H9 (cell line): ENCODE data around the gene C4orf36. TPM values are rescaled to one million over a fixed set of nuclear protein-coding genes. Genes with fewer than 3 reads are reported as not detected.

Source experiments
- DNase-seq: peaks from one replicate; pipeline ENCODE4 v3.0.0-alpha.2; 2017
- H2AFZ ChIP-seq: one replicate; pipeline ENCODE4 v1.6.1; 2013; ENCODE audit warnings: mild to moderate bottlenecking, low read length, control low read depth, moderate library complexity
- H2AK5ac ChIP-seq: 2 replicates; pipeline ENCODE4 v1.6.1; 2013; ENCODE audit warnings: low read length, control low read depth, mixed read lengths; ENCODE audit not compliant: insufficient read length
- H2BK120ac ChIP-seq: one replicate; pipeline ENCODE4 v1.6.1; 2013; ENCODE audit warnings: low read depth, mild to moderate bottlenecking, low read length, control low read depth, inconsistent platforms; ENCODE audit not compliant: poor library complexity, severe bottlenecking
- H2BK12ac ChIP-seq: 2 replicates; pipeline ENCODE4 v1.6.1; 2013; ENCODE audit warnings: low read length, control low read depth, mixed read lengths, low read depth; ENCODE audit not compliant: insufficient read length
- H2BK15ac ChIP-seq: 2 replicates; pipeline ENCODE4 v1.6.1; 2013; ENCODE audit warnings: low read depth, low read length, control low read depth
- H2BK20ac ChIP-seq: one replicate; pipeline ENCODE4 v1.6.1; 2013; ENCODE audit warnings: low read depth, mild to moderate bottlenecking, low read length, control low read depth, inconsistent platforms; ENCODE audit not compliant: poor library complexity, severe bottlenecking
- H2BK5ac ChIP-seq: 2 replicates; pipeline ENCODE4 v1.6.1; 2013; ENCODE audit warnings: low read length, control low read depth, mixed read lengths; ENCODE audit not compliant: insufficient read length
- H3K14ac ChIP-seq: 2 replicates; pipeline ENCODE4 v1.6.1; 2013; ENCODE audit warnings: low read length, control low read depth; ENCODE audit not compliant: insufficient read depth
- H3K18ac ChIP-seq: 2 replicates; pipeline ENCODE4 v1.6.1; 2013; ENCODE audit warnings: low read depth, mild to moderate bottlenecking, mixed read lengths, low read length, control low read depth; ENCODE audit not compliant: insufficient read length
- H3K23ac ChIP-seq: 2 replicates; pipeline ENCODE4 v1.6.1; 2013; ENCODE audit warnings: low read length, control low read depth, mixed read lengths, low read depth; ENCODE audit not compliant: insufficient read length
- H3K23me2 ChIP-seq: 2 replicates; pipeline ENCODE4 v1.6.1; 2013; ENCODE audit warnings: low read depth, mild to moderate bottlenecking, mixed read lengths, low read length, control low read depth; ENCODE audit not compliant: insufficient read length, poor library complexity, severe bottlenecking
- H3K27ac ChIP-seq: 2 replicates; pipeline ENCODE4 v1.5.1; 2013; ENCODE audit warnings: low read length, control low read depth, mixed read lengths, low read depth; ENCODE audit not compliant: insufficient read length
- H3K27me3 ChIP-seq: 2 replicates; pipeline ENCODE4 v1.6.1; 2013; ENCODE audit warnings: low read length, control low read depth, inconsistent platforms; ENCODE audit not compliant: insufficient read depth
- H3K4ac ChIP-seq: 2 replicates; pipeline ENCODE4 v1.6.1; 2013; ENCODE audit warnings: low read depth, mild to moderate bottlenecking, control low read depth, inconsistent platforms, low read length, moderate library complexity
- H3K4me1 ChIP-seq: 2 replicates; pipeline ENCODE4 v1.6.1; 2013; ENCODE audit warnings: low read length, control low read depth, inconsistent platforms; ENCODE audit not compliant: insufficient read depth
- H3K4me2 ChIP-seq: 2 replicates; pipeline ENCODE4 v1.6.1; 2013; ENCODE audit warnings: low read length, control low read depth, mixed read lengths; ENCODE audit not compliant: insufficient read length, insufficient read depth
- H3K56ac ChIP-seq: 2 replicates; pipeline ENCODE4 v1.6.1; 2013; ENCODE audit warnings: low read depth, mild to moderate bottlenecking, mixed read lengths, low read length, control low read depth; ENCODE audit not compliant: insufficient read length
- H3K79me1 ChIP-seq: 2 replicates; pipeline ENCODE4 v1.6.1; 2013; ENCODE audit warnings: low read depth, mild to moderate bottlenecking, moderate library complexity, low read length, control low read depth, inconsistent platforms; ENCODE audit not compliant: insufficient read depth, poor library complexity, severe bottlenecking
- H3K79me2 ChIP-seq: 2 replicates; pipeline ENCODE4 v1.6.1; 2013; ENCODE audit warnings: low read length, control low read depth, inconsistent platforms; ENCODE audit not compliant: insufficient read depth
- H3K9ac ChIP-seq: 2 replicates; pipeline ENCODE4 v1.6.1; 2013; ENCODE audit warnings: low read length, control low read depth, mixed read lengths; ENCODE audit not compliant: insufficient read length; ENCODE audit errors: extremely low read depth
- H3K9me3 ChIP-seq: one replicate; pipeline ENCODE4 v1.6.1; 2013; ENCODE audit warnings: low read depth, low read length, inconsistent platforms; ENCODE audit not compliant: control insufficient read depth
- H3T11ph ChIP-seq: one replicate; pipeline ENCODE4 v1.6.1; 2013; ENCODE audit warnings: mild to moderate bottlenecking, low read length, control low read depth, inconsistent platforms
- H4K20me1 ChIP-seq: one replicate; pipeline ENCODE4 v1.6.1; 2013; ENCODE audit not compliant: control insufficient read depth, insufficient read length, insufficient read depth
- H4K5ac ChIP-seq: 2 replicates; pipeline ENCODE4 v1.6.1; 2013; ENCODE audit warnings: low read depth, mild to moderate bottlenecking, mixed read lengths, low read length, control low read depth; ENCODE audit not compliant: insufficient read length
- H4K8ac ChIP-seq: replicated peaks from 2 replicates; pipeline ENCODE4 v1.6.1; 2013; ENCODE audit warnings: low read length, control low read depth, mixed read lengths, low read depth; ENCODE audit not compliant: insufficient read length
- H4K91ac ChIP-seq: 2 replicates; pipeline ENCODE4 v1.6.1; 2013; ENCODE audit warnings: low read depth, mild to moderate bottlenecking, moderate library complexity, mixed read lengths, low read length, control low read depth; ENCODE audit not compliant: insufficient read length
- H3K27ac Mint-ChIP-seq, 3 experiments: 2 replicates in 2 of 3; 3 replicates in 1 of 3; pipeline ENCODE4 v1.8.0; 2020 to 2021; ENCODE audit warnings: mixed read lengths in 3 of 3, mild to moderate bottlenecking in 1 of 3, moderate library complexity in 1 of 3
- H3K27me3 Mint-ChIP-seq: 2 replicates; pipeline ENCODE4 v1.8.0; 2021; ENCODE audit warnings: low read depth, mild to moderate bottlenecking, moderate library complexity, mixed read lengths
- H3K36me3 Mint-ChIP-seq, 3 experiments: 2 replicates in 2 of 3; 3 replicates in 1 of 3; pipeline ENCODE4 v1.8.0; 2020 to 2021; ENCODE audit warnings: low read depth in 3 of 3, mixed read lengths in 3 of 3; ENCODE audit not compliant: insufficient read depth in 1 of 3
- H3K4me1 Mint-ChIP-seq, 2 experiments: 2 replicates each; pipeline ENCODE4 v1.8.0; 2020; ENCODE audit warnings: mixed read lengths in 2 of 2
- H3K4me3 Mint-ChIP-seq, 2 experiments: 2 replicates in 1 of 2; 3 replicates in 1 of 2; pipeline ENCODE4 v1.8.0; 2020 to 2021; ENCODE audit warnings: mild to moderate bottlenecking in 2 of 2, mixed read lengths in 2 of 2, moderate library complexity in 1 of 2
- H3K9me3 Mint-ChIP-seq, 2 experiments: 2 replicates in 1 of 2; 3 replicates in 1 of 2; pipeline ENCODE4 v1.8.0; 2020; ENCODE audit warnings: mild to moderate bottlenecking in 2 of 2, mixed read lengths in 2 of 2, moderate library complexity in 1 of 2
- CTCF ChIP-seq: fragments of 200-600 bp; sonication (generic); conservative IDR thresholded peaks from 3 replicates; pipeline ENCODE4 v1.8.0; 2021; ENCODE audit warnings: antibody characterized with exemption, mild to moderate bottlenecking
- WGBS: extraction: QIAGEN DNeasy Blood & Tissue Kit; methylation state at CpG from one replicate; pipeline ENCODE4 v1.1.7; 2013; ENCODE audit warnings: missing lambda C conversion rate, low lambda C conversion rate, mixed read lengths; ENCODE audit not compliant: insufficient read length; ENCODE audit errors: extremely low coverage; 5-methylcytosine and 5-hydroxymethylcytosine counted together
- total RNA-seq: library from RNA; stranded (reverse); gene quantifications from 2 replicates; pipeline ENCODE4 v1.2.1, GENCODE V29; 2021

Gene C4orf36
- total RNA-seq, 1 experiment from 2014 or later = 2.2 TPM

- H3K23me2 ChIP-seq = no peaks in the 10 kb centered on the region
- H3K79me2 ChIP-seq = no peaks in the 10 kb centered on the region
- no peak overlapping the region for H2BK15ac ChIP-seq
- H3K27ac ChIP-seq = no peak overlapping the region
- no peaks in the 10 kb centered on the region for H3K79me1 ChIP-seq
- no CpG with 5 or more reads among the region's 2 CpGs for WGBS
- no peak overlapping the region for H3K23ac ChIP-seq
- no peak overlapping the region for H4K8ac ChIP-seq
- no peak overlapping the region for H2BK120ac ChIP-seq
- H3K4me2 ChIP-seq = no peak overlapping the region
- DNase-seq = no peak
- Mint-ChIP-seq H3K27ac (no peak overlapping the region), H3K9me3 (peaks cover 0 to 3% of the 10 kb centered on the region in 2 experiments; a peak in 1 of 5 replicates), H3K4me3 (no peak overlapping the region), H3K27me3 (no peaks in the 10 kb centered on the region), H3K36me3 (no peaks in the 10 kb centered on the region), H3K4me1 (peaks cover 3 to 4% of the 10 kb centered on the region in 2 experiments; a peak in 2 of 4 replicates)
- H3K27me3 ChIP-seq = no peaks in the 10 kb centered on the region
- no peak overlapping the region for H3T11ph ChIP-seq
- H4K20me1 ChIP-seq = peaks cover 3% of the 10 kb centered on the region
- H2AFZ ChIP-seq = no peak overlapping the region
- H3K14ac ChIP-seq = no peak overlapping the region
- no peak overlapping the region for H3K9ac ChIP-seq
- no peak overlapping the region for H3K18ac ChIP-seq
- no peak overlapping the region for H2BK5ac ChIP-seq
- no peak for TF ChIP-seq CTCF
- H2BK12ac ChIP-seq = no peak overlapping the region
- H4K91ac ChIP-seq = no peak overlapping the region
- H2BK20ac ChIP-seq = no peak overlapping the region
- no peaks in the 10 kb centered on the region for H3K9me3 ChIP-seq
- no peaks in the 10 kb centered on the region for H3K4me1 ChIP-seq
- H3K56ac ChIP-seq = no peak overlapping the region
- H2AK5ac ChIP-seq = no peak overlapping the region
- no peak overlapping the region for H4K5ac ChIP-seq
- H3K4ac ChIP-seq = no peak overlapping the region
Measured at GRCh38 chr4:86908251-86908657, 16.0 kb upstream of the C4orf36 start.
